CD4-positive, alpha-beta T cell (primary cell): ENCODE results near the gene ITPKB. TPM values are rescaled to one million over a fixed set of nuclear protein-coding genes. Genes with fewer than 3 reads are reported as not detected.
A peak's percentile ranks its signal among the peaks of the same experiment; 100 is the strongest.

Experiments used
- ATAC-seq: fragments of 200-7000 bp; cut with Tn5 transposase; one replicate; pipeline ENCODE4 v1.10.0; 2022; ENCODE audit warnings: mild to moderate bottlenecking; ENCODE audit not compliant: poor library complexity
- CTCF ChIA-PET: fragments of 350-600 bp; sonication (Branson Sonifier 250); formaldehyde crosslinking; loops from one replicate; lab custom pipeline; 2021; ENCODE audit warnings: antibody characterized with exemption, inconsistent platforms; lab: Charles Lee
- POLR2A ChIA-PET: fragments of 350-600 bp; sonication (Branson Sonifier 250); formaldehyde crosslinking; loops from one replicate; lab custom pipeline; 2021; ENCODE audit warnings: antibody characterized with exemption, inconsistent platforms; lab: Charles Lee
- DNase-seq, 14 experiments: peaks; one replicate each; pipeline ENCODE4 v3.0.0-alpha.2; 2013 to 2020; ENCODE audit warnings: mixed read lengths in 2 of 14
- H3K27ac ChIP-seq, 2 donors: one replicate each; pipeline versions ENCODE4 v1.5.1 to v1.7.0; 2013; ENCODE audit warnings: low read length in 2 of 2, low read depth in 1 of 2, mild to moderate bottlenecking in 1 of 2
- H3K27me3 ChIP-seq, 2 experiments: 1 replicate in 1 of 2; 2 replicates in 1 of 2; pipeline versions ENCODE4 v1.6.1 to v1.7.0; 2013; ENCODE audit warnings: low read length in 2 of 2, control low read depth in 1 of 2, mild to moderate bottlenecking in 1 of 2, moderate library complexity in 1 of 2; ENCODE audit not compliant: insufficient read depth in 2 of 2, control insufficient read depth in 1 of 2
- H3K36me3 ChIP-seq: one replicate; pipeline ENCODE4 v1.6.1; 2013; ENCODE audit warnings: low read length, control low read depth; ENCODE audit not compliant: insufficient read depth
- H3K4me1 ChIP-seq: one replicate; pipeline ENCODE4 v1.6.1; 2013; ENCODE audit warnings: low read length, control low read depth; ENCODE audit not compliant: insufficient read depth
- H3K4me3 ChIP-seq: one replicate; pipeline ENCODE4 v1.5.1; 2013; ENCODE audit warnings: mild to moderate bottlenecking, low read length, moderate library complexity
- H3K9me3 ChIP-seq, 2 experiments: 1 replicate in 1 of 2; 2 replicates in 1 of 2; pipeline versions ENCODE4 v1.6.1 to v1.7.0; 2013; ENCODE audit warnings: low read length in 2 of 2, mild to moderate bottlenecking in 2 of 2, control low read depth in 1 of 2, moderate library complexity in 1 of 2; ENCODE audit not compliant: control insufficient read depth in 1 of 2, insufficient read depth in 1 of 2
- H3K27ac Mint-ChIP-seq: one replicate; pipeline ENCODE4 v1.8.0; 2020; ENCODE audit warnings: mixed read lengths
- H3K27me3 Mint-ChIP-seq: one replicate; pipeline ENCODE4 v1.8.0; 2021; ENCODE audit warnings: mixed read lengths
- H3K36me3 Mint-ChIP-seq: one replicate; pipeline ENCODE4 v1.8.0; 2021; ENCODE audit warnings: low read depth, mixed read lengths
- H3K4me1 Mint-ChIP-seq: one replicate; pipeline ENCODE4 v1.8.0; 2021; ENCODE audit warnings: low read depth, mixed read lengths
- H3K4me3 Mint-ChIP-seq: one replicate; pipeline ENCODE4 v1.8.0; 2020; ENCODE audit warnings: mild to moderate bottlenecking, mixed read lengths
- H3K9me3 Mint-ChIP-seq: one replicate; pipeline ENCODE4 v1.8.0; 2020; ENCODE audit warnings: mixed read lengths
- CTCF ChIP-seq: fragments of 200-600 bp; IDR thresholded peaks from one replicate; pipeline ENCODE4 v1.8.0; 2022; ENCODE audit warnings: antibody characterized with exemption, mild to moderate bottlenecking
- intact Hi-C, 2 experiments: fragments of 100-400 bp; cut with DNase I in 1 of 2; cut with micrococcal nuclease in 1 of 2; formaldehyde crosslinking; loops; one replicate each; pipeline versions ENCODE4 v1.15.1 to v1.9.0; 2023 to 2025; cut with DNase I, micrococcal nuclease
- total RNA-seq, 174 experiments: library from RNA in 2 of 174; stranded (reverse) in 2 of 174; gene quantifications; one replicate each; pipeline ENCODE4 v1.2.3 and lab custom pipeline; 2021 to 2026

ITPKB gene
- total RNA-seq, 2 experiments from 2014 or later = 565 to 583 TPM

GRCh38 chr1:226674892-226675714 lies 64.0 kb downstream of the ITPKB start:
- POLR2A ChIA-PET = interaction anchor here (0.6 to 4.6 kb wide), 12 partner anchors 9 to 265 kb away, joined by 3 to 40 read pairs (median 4); partner anchors contain the start of genes COQ8A and ITPKB
- H3K36me3 Mint-ChIP-seq = peaks cover 76% of the 10 kb centered on the region
- peak overlapping the region; percentile 16 for H3K4me3 ChIP-seq
- H3K27ac Mint-ChIP-seq = peak overlapping the region; percentile 98
- H3K4me3 Mint-ChIP-seq = peak overlapping the region; percentile 76
- peak overlapping the region; percentile 86 to 93 for H3K27ac ChIP-seq
- H3K27me3 ChIP-seq = no peaks in the 10 kb centered on the region
- DNase-seq = peak; percentile 56 to 95 (median 72)
- intact Hi-C loops = loop anchor here in 1 of 2 experiments (1.0 kb wide), 1 partner anchor 12 kb away; no protein-coding TSS in a partner anchor
- peaks cover 98% of the 10 kb centered on the region for H3K4me1 Mint-ChIP-seq
- H3K4me1 ChIP-seq = peaks cover 92% of the 10 kb centered on the region
- H3K36me3 ChIP-seq = peaks cover 26% of the 10 kb centered on the region
- TF ChIP-seq CTCF = no peak
- CTCF ChIA-PET = interaction anchor here (1.0 kb wide), 1 partner anchor 11 kb away, joined by 3 read pairs; no protein-coding TSS in a partner anchor
- no peaks in the 10 kb centered on the region for H3K9me3 Mint-ChIP-seq
- H3K9me3 ChIP-seq = no peaks in the 10 kb centered on the region
- peak; percentile 65 for ATAC-seq
- no peaks in the 10 kb centered on the region for H3K27me3 Mint-ChIP-seq

GRCh38 chr1:226672339-226672762 lies 66.7 kb downstream of the ITPKB start:
- intact Hi-C loops = loop anchor here in 1 of 2 experiments (2.0 kb wide), 1 partner anchor 18 kb away; no protein-coding TSS in a partner anchor
- H3K36me3 Mint-ChIP-seq = peaks cover 74% of the 10 kb centered on the region
- CTCF ChIA-PET = interaction anchor here (0.9 to 4.0 kb wide), 3 partner anchors 10 to 38 kb away, joined by 3 to 17 read pairs (median 3); no protein-coding TSS in a partner anchor
- DNase-seq (no peak), ATAC-seq (no peak)
- no peak overlapping the region for H3K4me3 ChIP-seq
- peak overlapping the region; percentile 98 for H3K27ac Mint-ChIP-seq
- no peaks in the 10 kb centered on the region for H3K27me3 Mint-ChIP-seq
- TF ChIP-seq CTCF = no peak
- H3K27me3 ChIP-seq = no peaks in the 10 kb centered on the region
- no peaks in the 10 kb centered on the region for H3K9me3 Mint-ChIP-seq
- H3K27ac ChIP-seq = peak overlapping the region; percentile 74 to 93
- POLR2A ChIA-PET = interaction anchor here (0.8 to 4.6 kb wide), 4 partner anchors 10 to 58 kb away, joined by 3 to 29 read pairs (median 3); no protein-coding TSS in a partner anchor
- peaks cover 73% of the 10 kb centered on the region for H3K4me1 ChIP-seq
- peak overlapping the region; percentile 20 for H3K4me3 Mint-ChIP-seq
- peaks cover 21% of the 10 kb centered on the region for H3K36me3 ChIP-seq
- peaks cover 76% of the 10 kb centered on the region for H3K4me1 Mint-ChIP-seq
- no peaks in the 10 kb centered on the region for H3K9me3 ChIP-seq

- Mint-ChIP-seq H3K9me3 (no peaks in the 10 kb centered on the region), H3K27ac (peak overlapping the region; percentile 98), H3K4me3 (peak overlapping the region; percentile 20), H3K4me1 (peaks cover 65% of the 10 kb centered on the region), H3K36me3 (peaks cover 79% of the 10 kb centered on the region), H3K27me3 (no peaks in the 10 kb centered on the region)
- H3K36me3 ChIP-seq = peaks cover 32% of the 10 kb centered on the region
- TF ChIP-seq CTCF = no peak
- ATAC-seq (no peak), DNase-seq (no peak)
- CTCF ChIA-PET = interaction anchor here (0.6 to 4.0 kb wide), 3 partner anchors 8 to 121 kb away, joined by 3 to 17 read pairs (median 3); no protein-coding TSS in a partner anchor
- intact Hi-C loops = no loop called here
- H3K4me1 ChIP-seq = peaks cover 62% of the 10 kb centered on the region
- POLR2A ChIA-PET = interaction anchor here (4.6 kb wide), 1 partner anchor 8 kb away, joined by 29 read pairs; no protein-coding TSS in a partner anchor
- H3K4me3 ChIP-seq = no peak overlapping the region
- H3K27me3 ChIP-seq = no peaks in the 10 kb centered on the region
- no peaks in the 10 kb centered on the region for H3K9me3 ChIP-seq
- H3K27ac ChIP-seq = peak overlapping the region in 1 of 2 donors; percentile 42
These were observed 67.8 kb downstream of the ITPKB start for GRCh38 chr1:226671277-226671676.
